HepG2 (cell line): ENCODE results near the gene CDT1. TPM values are rescaled to one million over a fixed set of nuclear protein-coding genes. Genes with fewer than 3 reads are reported as not detected.

Experiments used
- ADNP ChIP-seq: sonication (generic); formaldehyde crosslinking; IDR thresholded peaks from 2 replicates; pipeline ENCODE4 v1.4.0; 2020; ENCODE audit warnings: missing genetic modification reagents
- AGO1 ChIP-seq: fragments of 200-400 bp; formaldehyde crosslinking; IDR thresholded peaks from 2 replicates; pipeline ENCODE4 v1.6.1; 2017; ENCODE audit warnings: mild to moderate bottlenecking, low read depth, low read length, moderate library complexity; ENCODE audit not compliant: poor library complexity, severe bottlenecking
- ARNTL ChIP-seq: sonication (generic); formaldehyde crosslinking; IDR thresholded peaks from 2 replicates; pipeline ENCODE4 v1.4.0; 2020; ENCODE audit warnings: mild to moderate bottlenecking, missing genetic modification reagents
- GTF3A ChIP-seq: sonication (generic); formaldehyde crosslinking; conservative IDR thresholded peaks from 2 replicates; pipeline ENCODE4 v1.4.0; 2020; ENCODE audit warnings: mild to moderate bottlenecking, missing genetic modification reagents
- JUNB ChIP-seq: sonication (generic); formaldehyde crosslinking; IDR thresholded peaks from 2 replicates; pipeline ENCODE4 v1.8.0; 2022; ENCODE audit warnings: missing genetic modification reagents, mild to moderate bottlenecking, borderline replicate concordance
- LCORL ChIP-seq, 2 experiments: fragments of 450-650 bp in 1 of 2; sonication (generic) in 1 of 2; formaldehyde crosslinking in 1 of 2; IDR thresholded peaks; 2 replicates each; pipeline versions ENCODE4 v1.5.0 to v1.6.1; 2017 to 2020; ENCODE audit warnings: antibody characterized with exemption in 1 of 2, missing genetic modification reagents in 1 of 2
- MAFG ChIP-seq: sonication (generic); formaldehyde crosslinking; IDR thresholded peaks from 2 replicates; pipeline ENCODE4 v1.5.1; 2020; ENCODE audit warnings: mild to moderate bottlenecking, missing genetic modification reagents
- NCOA1 ChIP-seq: sonication (generic); formaldehyde crosslinking; IDR thresholded peaks from 2 replicates; pipeline ENCODE4 v1.9.0; 2021; ENCODE audit warnings: missing genetic modification reagents
- NONO ChIP-seq, 2 experiments: fragments of 450-650 bp in 1 of 2; sonication (generic) in 1 of 2; formaldehyde crosslinking in 1 of 2; IDR thresholded peaks in 1 of 2; conservative IDR thresholded peaks in 1 of 2; 2 replicates each; pipeline versions ENCODE4 v1.6.1 to v1.8.0; 2017 to 2022; ENCODE audit warnings: mild to moderate bottlenecking in 1 of 2, missing genetic modification reagents in 1 of 2, moderate library complexity in 1 of 2
- PITX1 ChIP-seq: sonication (generic); formaldehyde crosslinking; IDR thresholded peaks from 2 replicates; pipeline ENCODE4 v1.5.1; 2020; ENCODE audit warnings: mild to moderate bottlenecking, missing genetic modification reagents
- POLR2G ChIP-seq: fragments of 200-400 bp; formaldehyde crosslinking; IDR thresholded peaks from 2 replicates; pipeline ENCODE4 v1.6.1; 2018; ENCODE audit warnings: mild to moderate bottlenecking, low read depth, low read length, moderate library complexity
- STAG1 ChIP-seq: sonication (generic); formaldehyde crosslinking; IDR thresholded peaks from 2 replicates; pipeline ENCODE4 v1.4.0; 2020; ENCODE audit warnings: missing genetic modification reagents
- TEAD2 ChIP-seq: sonication (generic); formaldehyde crosslinking; IDR thresholded peaks from 2 replicates; pipeline ENCODE4 v1.9.0; 2021; ENCODE audit warnings: missing genetic modification reagents
- ZNF136 ChIP-seq: sonication (generic); formaldehyde crosslinking; IDR thresholded peaks from 2 replicates; pipeline ENCODE4 v1.8.1; 2022; ENCODE audit warnings: low read depth, mild to moderate bottlenecking, moderate library complexity, missing genetic modification reagents
- ZNF512B ChIP-seq: sonication (generic); formaldehyde crosslinking; IDR thresholded peaks from 2 replicates; pipeline ENCODE4 v1.5.1; 2020; ENCODE audit warnings: missing genetic modification reagents, mild to moderate bottlenecking, borderline replicate concordance
- ZNF605 ChIP-seq: sonication (generic); formaldehyde crosslinking; IDR thresholded peaks from 2 replicates; pipeline ENCODE4 v1.8.0; 2022; ENCODE audit warnings: mild to moderate bottlenecking, missing genetic modification reagents
- ZNF607 ChIP-seq: sonication (generic); formaldehyde crosslinking; IDR thresholded peaks from 2 replicates; pipeline ENCODE4 v1.5.1; 2020; ENCODE audit warnings: missing genetic modification reagents, mild to moderate bottlenecking, borderline replicate concordance
- ZNF672 ChIP-seq: sonication (generic); formaldehyde crosslinking; IDR thresholded peaks from 2 replicates; pipeline ENCODE4 v1.8.1; 2022; ENCODE audit warnings: missing genetic modification reagents
- ZNF75D ChIP-seq: sonication (generic); formaldehyde crosslinking; IDR thresholded peaks from 2 replicates; pipeline ENCODE4 v1.8.1; 2023; ENCODE audit warnings: missing genetic modification reagents, mild to moderate bottlenecking, borderline replicate concordance
- ZNF766 ChIP-seq: sonication (generic); formaldehyde crosslinking; IDR thresholded peaks from 2 replicates; pipeline ENCODE4 v1.5.0; 2020; ENCODE audit warnings: missing genetic modification reagents, borderline replicate concordance
- ZNF878 ChIP-seq: sonication (generic); formaldehyde crosslinking; IDR thresholded peaks from 2 replicates; pipeline ENCODE4 v1.8.1; 2023; ENCODE audit warnings: mild to moderate bottlenecking, missing genetic modification reagents, moderate library complexity
- polyA plus RNA-seq, 8 experiments: library from polyadenylated mRNA; depleted of rRNA in 3 of 8; stranded (reverse) in 7 of 8; unstranded in 1 of 8; fragments of >200 nt; fragmentation: Illumina TruSeq in 4 of 8; extraction: Trizol in 4 of 8; gene quantifications; 2 replicates each; pipeline versions ENCODE4 v1.2.1 to v1.2.3, GENCODE V29; 2011 to 2016; ENCODE audit warnings: low read depth in 4 of 8, missing spikeins in 1 of 8, mixed read lengths in 1 of 8; ENCODE audit not compliant: insufficient read depth in 1 of 8
- total RNA-seq, 5 experiments: library from RNA; depleted of rRNA; stranded (reverse); fragments of >200 nt; fragmentation: Illumina TruSeq; extraction: Trizol; gene quantifications; 2 replicates each; pipeline ENCODE4 v1.2.3, GENCODE V29; 2016; ENCODE audit warnings: low read depth in 1 of 5
- TF ChIP-seq, protein P1 (sequence below): sonication (generic); formaldehyde crosslinking; IDR thresholded peaks from 2 replicates; pipeline ENCODE4 v1.4.0; 2020; ENCODE audit warnings: missing genetic modification reagents, borderline replicate concordance

Gene CDT1
- total and polyA plus RNA-seq, 2 of the 13 experiments (the other 11 are each of a cell fraction or from before 2014, with no cell fraction given) = 23.1 to 23.8 TPM

DNA sequence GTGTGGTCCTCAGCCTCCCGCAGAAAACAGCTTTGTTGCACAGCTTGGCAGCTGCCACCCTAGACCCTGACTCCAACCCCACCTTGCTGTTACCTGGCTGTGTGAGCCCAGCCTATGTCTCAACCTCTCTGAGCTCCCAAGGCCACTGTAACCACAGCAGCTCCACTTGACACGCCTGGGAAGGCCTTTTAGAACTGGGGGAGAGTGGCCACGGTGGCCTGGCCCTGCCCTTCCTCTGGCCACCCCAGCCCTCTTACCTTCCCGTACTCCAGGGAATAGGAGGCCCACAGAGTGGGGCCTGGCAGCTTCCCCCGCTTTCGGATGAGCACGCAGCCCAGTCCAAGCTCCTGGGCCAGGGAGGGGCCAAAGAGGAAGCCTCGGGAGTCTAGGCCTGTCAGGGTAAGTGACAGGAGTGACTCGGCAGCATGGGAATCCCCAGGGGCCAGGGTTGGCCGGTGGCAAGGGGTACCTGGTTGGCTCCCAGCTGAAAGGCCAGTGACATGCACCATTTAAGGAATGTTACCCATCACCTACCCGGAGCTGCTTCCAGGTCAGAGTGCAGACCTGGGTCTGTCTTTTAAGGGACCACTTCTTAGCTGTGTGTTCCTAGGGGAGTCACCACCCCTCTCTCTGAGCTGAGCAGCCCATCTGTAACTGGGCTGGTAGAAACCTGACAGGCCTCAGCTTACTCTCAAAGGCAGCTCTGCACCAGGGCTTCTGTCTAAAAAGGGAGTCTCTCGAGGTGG lies 6.8 kb downstream of the CDT1 start (continued):
- no peak for TF ChIP-seq LCORL (IDR thresholded peaks at IDR 0.05)
- 0 out of 2 replicates have a peak, but pooled peaks have one; percentile 6 for TF ChIP-seq LCORL (CRISPR knock-in tag; IDR thresholded peaks at IDR 0.05)
- no peak for TF ChIP-seq PITX1 (CRISPR knock-in tag)
- TF ChIP-seq NCOA1 (CRISPR knock-in tag) = no peak
- no peak for TF ChIP-seq ZNF672 (CRISPR knock-in tag)
- TF ChIP-seq AGO1 = peak; percentile 13
- TF ChIP-seq ZNF766 (CRISPR knock-in tag) = no peak
- TF ChIP-seq MAFG (CRISPR knock-in tag) = no peak
- TF ChIP-seq ZNF136 = no peak
- 0 out of 2 replicates have a peak, but pooled peaks have one; percentile 21 for TF ChIP-seq ADNP (CRISPR knock-in tag)
- 0 out of 2 replicates have a peak, but pooled peaks have one; percentile 50 for TF ChIP-seq ZNF607
- TF ChIP-seq JUNB (CRISPR knock-in tag) = no peak
- no peak for TF ChIP-seq NONO (IDR thresholded peaks at IDR 0.05)
- TF ChIP-seq NONO (CRISPR knock-in tag; conservative IDR thresholded peaks at IDR 0.05) = peak; percentile 45; the same call in 1 of the 2 replicates
- TF ChIP-seq ZNF878 (CRISPR knock-in tag) = no peak
- TF ChIP-seq ZNF512B (CRISPR knock-in tag) = no peak
- no peak for TF ChIP-seq ARNTL (CRISPR knock-in tag)
- TF ChIP-seq GTF3A (CRISPR knock-in tag) = no peak
- TF ChIP-seq, protein P1, sequence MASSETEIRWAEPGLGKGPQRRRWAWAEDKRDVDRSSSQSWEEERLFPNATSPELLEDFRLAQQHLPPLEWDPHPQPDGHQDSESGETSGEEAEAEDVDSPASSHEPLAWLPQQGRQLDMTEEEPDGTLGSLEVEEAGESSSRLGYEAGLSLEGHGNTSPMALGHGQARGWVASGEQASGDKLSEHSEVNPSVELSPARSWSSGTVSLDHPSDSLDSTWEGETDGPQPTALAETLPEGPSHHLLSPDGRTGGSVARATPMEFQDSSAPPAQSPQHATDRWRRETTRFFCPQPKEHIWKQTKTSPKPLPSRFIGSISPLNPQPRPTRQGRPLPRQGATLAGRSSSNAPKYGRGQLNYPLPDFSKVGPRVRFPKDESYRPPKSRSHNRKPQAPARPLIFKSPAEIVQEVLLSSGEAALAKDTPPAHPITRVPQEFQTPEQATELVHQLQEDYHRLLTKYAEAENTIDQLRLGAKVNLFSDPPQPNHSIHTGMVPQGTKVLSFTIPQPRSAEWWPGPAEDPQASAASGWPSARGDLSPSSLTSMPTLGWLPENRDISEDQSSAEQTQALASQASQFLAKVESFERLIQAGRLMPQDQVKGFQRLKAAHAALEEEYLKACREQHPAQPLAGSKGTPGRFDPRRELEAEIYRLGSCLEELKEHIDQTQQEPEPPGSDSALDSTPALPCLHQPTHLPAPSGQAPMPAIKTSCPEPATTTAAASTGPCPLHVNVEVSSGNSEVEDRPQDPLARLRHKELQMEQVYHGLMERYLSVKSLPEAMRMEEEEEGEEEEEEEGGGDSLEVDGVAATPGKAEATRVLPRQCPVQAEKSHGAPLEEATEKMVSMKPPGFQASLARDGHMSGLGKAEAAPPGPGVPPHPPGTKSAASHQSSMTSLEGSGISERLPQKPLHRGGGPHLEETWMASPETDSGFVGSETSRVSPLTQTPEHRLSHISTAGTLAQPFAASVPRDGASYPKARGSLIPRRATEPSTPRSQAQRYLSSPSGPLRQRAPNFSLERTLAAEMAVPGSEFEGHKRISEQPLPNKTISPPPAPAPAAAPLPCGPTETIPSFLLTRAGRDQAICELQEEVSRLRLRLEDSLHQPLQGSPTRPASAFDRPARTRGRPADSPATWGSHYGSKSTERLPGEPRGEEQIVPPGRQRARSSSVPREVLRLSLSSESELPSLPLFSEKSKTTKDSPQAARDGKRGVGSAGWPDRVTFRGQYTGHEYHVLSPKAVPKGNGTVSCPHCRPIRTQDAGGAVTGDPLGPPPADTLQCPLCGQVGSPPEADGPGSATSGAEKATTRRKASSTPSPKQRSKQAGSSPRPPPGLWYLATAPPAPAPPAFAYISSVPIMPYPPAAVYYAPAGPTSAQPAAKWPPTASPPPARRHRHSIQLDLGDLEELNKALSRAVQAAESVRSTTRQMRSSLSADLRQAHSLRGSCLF = no peak
- no peak for TF ChIP-seq TEAD2 (CRISPR knock-in tag)
- no peak for TF ChIP-seq STAG1
- TF ChIP-seq POLR2G = 0 out of 2 replicates have a peak, but pooled peaks have one; percentile 2
- TF ChIP-seq ZNF605 (CRISPR knock-in tag) = no peak
- TF ChIP-seq ZNF75D = 0 out of 2 replicates have a peak, but pooled peaks have one; percentile 50
